Measurements from ENCODE around the gene MUL1.

- TF ChIP-seq CTCF (IDR thresholded peaks at IDR 0.05; ENCODE audit: insufficient read depth, low read depth, low read length) = no peak
- TF ChIP-seq EZH2 (IDR thresholded peaks at IDR 0.05; ENCODE audit: insufficient read depth, low read length) = no peak
These were observed 745 bp downstream of the MUL1 start for GRCh38 chr1:20507248-20507563.

Data from astrocyte (in vitro differentiated cells and primary cell).